Erythroblast (primary cell): ENCODE measurements around the gene PTGER4.

Experiments
- GATA1 ChIP-seq: IDR thresholded peaks from 2 replicates; pipeline ENCODE4 v1.6.1; 2011; ENCODE audit warnings: low read depth, mild to moderate bottlenecking, control low read depth, low read length, moderate library complexity
- POLR2A ChIP-seq: IDR thresholded peaks from 2 replicates; pipeline ENCODE4 v1.6.1; 2011; ENCODE audit warnings: mild to moderate bottlenecking, low read length

DNA sequence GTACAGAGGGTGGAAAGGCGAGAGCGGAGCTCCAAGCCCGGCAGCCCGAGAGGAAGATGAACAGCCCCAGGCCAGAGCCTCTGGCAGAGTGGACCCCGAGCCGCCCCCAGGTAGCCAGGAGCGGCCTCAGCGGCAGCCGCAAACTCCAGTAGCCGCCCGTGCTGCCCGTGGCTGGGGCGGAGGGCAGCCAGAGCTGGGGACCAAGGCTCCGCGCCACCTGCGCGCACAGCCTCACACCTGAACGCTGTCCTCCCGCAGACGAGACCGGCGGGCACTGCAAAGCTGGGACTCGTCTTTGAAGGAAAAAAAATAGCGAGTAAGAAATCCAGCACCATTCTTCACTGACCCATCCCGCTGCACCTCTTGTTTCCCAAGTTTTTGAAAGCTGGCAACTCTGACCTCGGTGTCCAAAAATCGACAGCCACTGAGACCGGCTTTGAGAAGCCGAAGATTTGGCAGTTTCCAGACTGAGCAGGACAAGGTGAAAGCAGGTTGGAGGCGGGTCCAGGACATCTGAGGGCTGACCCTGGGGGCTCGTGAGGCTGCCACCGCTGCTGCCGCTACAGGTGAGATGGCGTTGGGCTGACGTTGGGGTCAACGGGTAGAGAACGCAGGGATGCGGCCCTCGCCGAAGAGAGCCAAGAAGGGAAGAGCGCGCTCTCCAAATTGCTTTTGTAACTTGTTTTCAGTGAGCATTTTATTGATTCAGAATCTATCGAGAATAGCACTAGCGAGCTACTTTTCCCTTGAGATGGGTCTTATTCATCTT lies at the start of gene PTGER4:
- TF ChIP-seq POLR2A, result no peak
- TF ChIP-seq GATA1, result no peak
